ENCODE measurements around the gene RSAD1. TPM values are rescaled to one million over a fixed set of nuclear protein-coding genes. Genes with fewer than 3 reads are reported as not detected.
"Not testable (repeated sequence)": the region's sequence is repeated elsewhere in the genome, so short reads cannot be mapped to it uniquely, and the experiment has no call there.

RSAD1 gene
- polyA plus RNA-seq, 3 donors from 2014 or later: 50.5 to 54.2 (median 54.1) TPM

- Mint-ChIP-seq H3K36me3 (peaks cover 0 to 11% (median 9%) of the 10 kb centered on the region in 3 donors), H3K4me1 (peaks cover 6 to 12% of the 10 kb centered on the region in 2 donors), H3K27ac (peak overlapping the region in 1 of 6 donors; percentile 67), H3K4me3 (peak overlapping the region in 1 of 5 donors; percentile 20), H3K27me3 (ENCODE audit: low read depth in 3 of 3) (peaks cover 4 to 8% (median 8%) of the 10 kb centered on the region in 3 donors), H3K9me3 (peaks cover 0 to 2% (median 0%) of the 10 kb centered on the region in 6 donors)
- DNase-seq: no peak
Measured at GRCh38 chr17:50471009-50471905, 7.4 kb upstream of the RSAD1 start.

GRCh38 chr17:50472286-50472685 lies 6.4 kb upstream of the RSAD1 start:
- Mint-ChIP-seq H3K4me3 (no peak overlapping the region), H3K4me1 (peaks cover 6 to 12% of the 10 kb centered on the region in 2 donors), H3K36me3 (peaks cover 0 to 11% (median 9%) of the 10 kb centered on the region in 3 donors), H3K27ac (no peak overlapping the region), H3K9me3 (no peaks in the 10 kb centered on the region), H3K27me3 (ENCODE audit: low read depth in 3 of 3) (peaks cover 4 to 8% (median 8%) of the 10 kb centered on the region in 3 donors)
- no peak for DNase-seq

GRCh38 chr17:50472761-50473161 lies 5.9 kb upstream of the RSAD1 start:
- H3K9me3 Mint-ChIP-seq; H3K27me3 Mint-ChIP-seq (ENCODE audit: low read depth in 3 of 3); H3K27ac Mint-ChIP-seq; H3K4me1 Mint-ChIP-seq; H3K4me3 Mint-ChIP-seq; DNase-seq: not testable (repeated sequence)
- H3K36me3 Mint-ChIP-seq: peaks cover 0 to 11% (median 9%) of the 10 kb centered on the region in 3 donors

- H3K27ac Mint-ChIP-seq: no peak overlapping the region
- H3K4me3 Mint-ChIP-seq: no peak overlapping the region
- peaks cover 0 to 1% (median 0%) of the 10 kb centered on the region in 6 donors for H3K9me3 Mint-ChIP-seq
Measured at GRCh38 chr17:50473901-50474300, 4.8 kb upstream of the RSAD1 start.

GRCh38 chr17:50474523-50474922 lies 4.1 kb upstream of the RSAD1 start:
- Mint-ChIP-seq H3K4me1 (peaks cover 10 to 12% of the 10 kb centered on the region in 2 donors), H3K27ac (no peak overlapping the region), H3K4me3 (no peak overlapping the region), H3K36me3 (peaks cover 0 to 11% (median 9%) of the 10 kb centered on the region in 3 donors), H3K27me3 (ENCODE audit: low read depth in 3 of 3) (peaks cover 4 to 13% (median 9%) of the 10 kb centered on the region in 3 donors), H3K9me3 (peaks cover 0 to 1% (median 0%) of the 10 kb centered on the region in 6 donors)
- no peak for DNase-seq

More at GRCh38 chr17:50473901-50474300, 4.8 kb upstream of the RSAD1 start:
- H3K36me3 Mint-ChIP-seq: peaks cover 0 to 11% (median 9%) of the 10 kb centered on the region in 3 donors
- no peak for DNase-seq
- H3K27me3 Mint-ChIP-seq (ENCODE audit: low read depth in 3 of 3): peaks cover 4 to 8% (median 8%) of the 10 kb centered on the region in 3 donors
- peaks cover 6 to 7% of the 10 kb centered on the region in 2 donors for H3K4me1 Mint-ChIP-seq

DNA sequence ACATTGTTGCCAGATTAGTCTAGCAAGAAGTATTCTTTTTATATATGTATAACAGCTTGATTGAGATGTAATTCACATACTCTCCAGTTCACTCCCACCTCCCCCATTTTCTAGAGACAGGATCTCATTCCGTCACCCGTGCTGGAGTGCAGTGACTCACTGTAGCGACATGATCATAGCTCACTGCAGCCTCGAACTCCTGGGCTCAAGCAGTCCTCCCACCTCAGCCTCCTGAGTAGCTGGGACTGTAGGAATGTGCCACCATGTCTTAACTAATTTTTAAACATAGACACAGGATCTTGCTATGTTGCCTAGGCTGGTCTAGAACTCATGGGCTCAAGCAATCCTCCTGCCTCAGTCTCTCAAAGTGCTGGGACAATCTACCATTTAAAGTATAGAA lies 3.3 kb upstream of the RSAD1 start:
- Mint-ChIP-seq H3K27ac (peak overlapping the region in 1 of 6 donors; percentile 61), H3K9me3 (peaks cover 0 to 1% (median 0%) of the 10 kb centered on the region in 6 donors), H3K4me1 (peaks cover 18 to 21% of the 10 kb centered on the region in 2 donors), H3K36me3 (peaks cover 0 to 11% (median 9%) of the 10 kb centered on the region in 3 donors), H3K4me3 (no peak overlapping the region), H3K27me3 (ENCODE audit: low read depth in 3 of 3) (peaks cover 4 to 12% (median 5%) of the 10 kb centered on the region in 3 donors)
- DNase-seq: no peak

GRCh38 chr17:50475775-50476544 lies 2.7 kb upstream of the RSAD1 start:
- not testable (repeated sequence) for H3K4me3 Mint-ChIP-seq, H3K9me3 Mint-ChIP-seq, H3K36me3 Mint-ChIP-seq, DNase-seq
- peaks cover 21 to 25% of the 10 kb centered on the region in 2 donors for H3K4me1 Mint-ChIP-seq
- peaks cover under 1 to 12% (median 4%) of the 10 kb centered on the region in 3 donors for H3K27me3 Mint-ChIP-seq (ENCODE audit: low read depth in 3 of 3)
- H3K27ac Mint-ChIP-seq: peak overlapping the region in 1 of 6 donors; percentile 61

DNA sequence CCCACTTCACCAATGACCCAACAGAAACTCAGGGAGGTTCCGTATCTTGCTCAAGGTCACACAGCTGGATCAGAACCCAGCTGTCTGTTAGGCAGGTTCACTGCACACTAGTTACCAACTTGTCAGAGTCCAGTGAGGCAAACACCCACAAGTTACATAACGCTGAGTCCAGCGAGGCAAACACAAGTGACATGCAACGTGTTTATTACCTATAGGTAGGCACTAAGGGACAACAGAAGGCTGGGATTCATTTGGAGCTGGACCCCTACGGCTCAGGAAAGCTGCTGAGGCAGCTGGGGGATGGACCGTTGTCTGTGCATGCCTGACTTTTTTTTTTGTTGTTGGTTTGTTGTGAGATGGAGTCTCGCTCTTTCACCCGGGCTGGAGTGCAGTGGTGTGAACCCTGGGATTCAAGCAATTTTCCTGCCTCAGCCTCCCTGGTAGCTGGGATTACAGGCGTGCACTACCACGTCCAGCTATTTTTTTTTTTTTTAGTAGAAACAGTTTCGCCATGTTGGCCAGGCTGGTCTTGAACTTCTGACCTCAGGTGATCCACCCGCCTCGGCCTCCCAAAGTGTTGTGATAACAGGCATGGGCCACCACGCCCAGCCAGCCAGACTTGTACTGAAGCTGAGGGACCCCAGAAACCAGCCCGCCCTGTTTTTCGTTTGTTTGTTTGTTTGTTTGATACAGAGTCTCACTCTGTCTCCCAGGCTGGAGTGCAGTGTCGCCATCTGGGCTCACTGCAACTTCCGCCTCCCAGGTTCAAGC lies 1.9 kb upstream of the RSAD1 start:
- H3K4me3 Mint-ChIP-seq: no peak overlapping the region
- H3K9me3 Mint-ChIP-seq: peaks cover 0 to 1% (median 0%) of the 10 kb centered on the region in 6 donors
- no peak for DNase-seq
- H3K4me1 Mint-ChIP-seq: peaks cover 23 to 25% of the 10 kb centered on the region in 2 donors
- H3K27ac Mint-ChIP-seq: peak overlapping the region in 2 of 6 donors; percentile 10 to 67
- peaks cover 0 to 9% (median 7%) of the 10 kb centered on the region in 3 donors for H3K36me3 Mint-ChIP-seq
- H3K27me3 Mint-ChIP-seq (ENCODE audit: low read depth in 3 of 3): peaks cover 0 to 12% (median 3%) of the 10 kb centered on the region in 3 donors

GRCh38 chr17:50477976-50478375 lies 684 bp upstream of the RSAD1 start:
- H3K27ac Mint-ChIP-seq: peak overlapping the region; percentile 76 to 95 (median 90)
- H3K36me3 Mint-ChIP-seq: peaks cover 6 to 13% (median 12%) of the 10 kb centered on the region in 3 donors
- H3K4me1 Mint-ChIP-seq: peaks cover 28 to 32% of the 10 kb centered on the region in 2 donors
- peaks cover 0 to 11% (median 3%) of the 10 kb centered on the region in 3 donors for H3K27me3 Mint-ChIP-seq (ENCODE audit: low read depth in 3 of 3)
- no peak for DNase-seq
- H3K4me3 Mint-ChIP-seq: peak overlapping the region; percentile 79 to 88 (median 84)
- peaks cover 0 to 1% (median 0%) of the 10 kb centered on the region in 6 donors for H3K9me3 Mint-ChIP-seq

GRCh38 chr17:50479522-50480141 lies 972 bp downstream of the RSAD1 start:
- Mint-ChIP-seq H3K4me1 (peaks cover 28 to 32% of the 10 kb centered on the region in 2 donors), H3K4me3 (peak overlapping the region; percentile 84 to 88 (median 86)), H3K9me3 (peaks cover 0 to 1% (median 0%) of the 10 kb centered on the region in 6 donors), H3K36me3 (peaks cover 4 to 11% (median 6%) of the 10 kb centered on the region in 3 donors), H3K27me3 (ENCODE audit: low read depth in 3 of 3) (peaks cover 0 to 11% (median 5%) of the 10 kb centered on the region in 3 donors), H3K27ac (peak overlapping the region; percentile 64 to 83 (median 76))
- DNase-seq: peak; percentile 39 to 50 (median 45)

GRCh38 chr17:50480142-50480764 lies 1.6 kb downstream of the RSAD1 start:
- peaks cover 0 to 1% (median 0%) of the 10 kb centered on the region in 6 donors for H3K9me3 Mint-ChIP-seq
- peaks cover 28 to 32% of the 10 kb centered on the region in 2 donors for H3K4me1 Mint-ChIP-seq
- peaks cover 0 to 11% (median 5%) of the 10 kb centered on the region in 3 donors for H3K27me3 Mint-ChIP-seq (ENCODE audit: low read depth in 3 of 3)
- H3K27ac Mint-ChIP-seq: peak overlapping the region in 3 of 6 donors; percentile 30 to 83 (median 71)
- H3K36me3 Mint-ChIP-seq: peaks cover 4 to 15% (median 6%) of the 10 kb centered on the region in 3 donors
- H3K4me3 Mint-ChIP-seq: peak overlapping the region; percentile 84 to 88 (median 86)
- no peak for DNase-seq

All from immature natural killer cell (primary cell).